ENCODE measurements around the gene SEMA6C.

DNA sequence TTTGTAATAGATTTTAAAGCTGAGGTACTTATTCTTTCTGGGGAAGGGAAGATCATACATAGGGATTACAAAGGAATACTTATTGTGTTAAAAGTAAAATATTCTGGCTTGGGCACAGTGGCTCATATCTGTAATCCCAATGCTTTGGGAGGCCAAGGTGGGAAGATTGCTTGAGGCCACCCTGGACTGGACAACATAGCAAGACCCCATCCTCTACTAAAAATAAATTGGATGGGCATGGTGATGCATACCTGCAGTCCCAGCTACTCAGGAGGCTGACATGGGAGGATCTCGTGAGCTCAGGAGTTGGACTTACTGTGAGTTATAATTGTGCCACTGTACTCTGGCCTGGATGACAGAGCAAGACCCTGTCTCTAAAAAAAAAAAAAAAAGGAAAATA lies 48.3 kb downstream of the SEMA6C start:
- TF ChIP-seq, protein P1, sequence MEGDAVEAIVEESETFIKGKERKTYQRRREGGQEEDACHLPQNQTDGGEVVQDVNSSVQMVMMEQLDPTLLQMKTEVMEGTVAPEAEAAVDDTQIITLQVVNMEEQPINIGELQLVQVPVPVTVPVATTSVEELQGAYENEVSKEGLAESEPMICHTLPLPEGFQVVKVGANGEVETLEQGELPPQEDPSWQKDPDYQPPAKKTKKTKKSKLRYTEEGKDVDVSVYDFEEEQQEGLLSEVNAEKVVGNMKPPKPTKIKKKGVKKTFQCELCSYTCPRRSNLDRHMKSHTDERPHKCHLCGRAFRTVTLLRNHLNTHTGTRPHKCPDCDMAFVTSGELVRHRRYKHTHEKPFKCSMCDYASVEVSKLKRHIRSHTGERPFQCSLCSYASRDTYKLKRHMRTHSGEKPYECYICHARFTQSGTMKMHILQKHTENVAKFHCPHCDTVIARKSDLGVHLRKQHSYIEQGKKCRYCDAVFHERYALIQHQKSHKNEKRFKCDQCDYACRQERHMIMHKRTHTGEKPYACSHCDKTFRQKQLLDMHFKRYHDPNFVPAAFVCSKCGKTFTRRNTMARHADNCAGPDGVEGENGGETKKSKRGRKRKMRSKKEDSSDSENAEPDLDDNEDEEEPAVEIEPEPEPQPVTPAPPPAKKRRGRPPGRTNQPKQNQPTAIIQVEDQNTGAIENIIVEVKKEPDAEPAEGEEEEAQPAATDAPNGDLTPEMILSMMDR (IDR thresholded peaks at IDR 0.05 in 8 of 11, conservative IDR thresholded peaks at IDR 0.05 in 3 of 11), result no peak
- TF ChIP-seq POLR2A (IDR thresholded peaks at IDR 0.05), result no peak
- no peak for TF ChIP-seq POLR2AphosphoS5 (IDR thresholded peaks at IDR 0.05)

Data from spleen (tissue), 7 donors.